Measurements from ENCODE around the gene QSOX1.
A peak's percentile ranks its signal among the peaks of the same experiment; 100 is the strongest.

QSOX1 gene

GRCh38 chr1:180173451-180173850, 18.8 kb downstream of the QSOX1 start:
- DNase-seq: no peak

GRCh38 chr1:180173952-180174351, 19.3 kb downstream of the QSOX1 start:
- DNase-seq: no peak

- DNase-seq: no peak
Measured at GRCh38 chr1:180175291-180175690, 20.6 kb downstream of the QSOX1 start.

- no peak for DNase-seq
Measured at GRCh38 chr1:180175806-180176205, 21.1 kb downstream of the QSOX1 start.

- no peak for DNase-seq
Measured at GRCh38 chr1:180176965-180177364, 22.3 kb downstream of the QSOX1 start.

- no peak for DNase-seq
Measured at GRCh38 chr1:180177931-180178330, 23.3 kb downstream of the QSOX1 start.

GRCh38 chr1:180178511-180179161, 24.0 kb downstream of the QSOX1 start:
- peak; percentile 32 for DNase-seq

- no peak for DNase-seq
Measured at GRCh38 chr1:180179162-180179957, 24.7 kb downstream of the QSOX1 start.

- DNase-seq: no peak
Measured at GRCh38 chr1:180181048-180181447, 26.4 kb downstream of the QSOX1 start.

- DNase-seq: no peak
Measured at GRCh38 chr1:180181996-180182642, 27.4 kb downstream of the QSOX1 start.

GRCh38 chr1:180182643-180183311, 28.1 kb downstream of the QSOX1 start:
- DNase-seq: no peak

GRCh38 chr1:180183426-180183825, 28.8 kb downstream of the QSOX1 start:
- DNase-seq: no peak

GRCh38 chr1:180184041-180184440, 29.4 kb downstream of the QSOX1 start:
- no peak for DNase-seq

GRCh38 chr1:180185281-180185680, 30.6 kb downstream of the QSOX1 start:
- DNase-seq: no peak

- DNase-seq: no peak
Measured at GRCh38 chr1:180185971-180186645, 31.4 kb downstream of the QSOX1 start.

GRCh38 chr1:180186831-180187230, 32.2 kb downstream of the QSOX1 start:
- DNase-seq: no peak

GRCh38 chr1:180187626-180188025, 33.0 kb downstream of the QSOX1 start:
- DNase-seq: no peak

GRCh38 chr1:180188091-180188506, 33.4 kb downstream of the QSOX1 start:
- no peak for DNase-seq

- DNase-seq: no peak
Measured at GRCh38 chr1:180188684-180189175, 34.1 kb downstream of the QSOX1 start.

GRCh38 chr1:180190091-180190490, 35.4 kb downstream of the QSOX1 start:
- no peak for DNase-seq

GRCh38 chr1:180192172-180192571, 37.5 kb downstream of the QSOX1 start:
- peak; percentile 40 for DNase-seq

Measured in MV-4-11 (cell line).